OCI-LY7 (cell line): ENCODE data around the gene C10orf143.

Source experiments
- CTCF ChIP-seq: fragments of 200-600 bp; sonication (generic); conservative IDR thresholded peaks from 2 replicates; pipeline ENCODE4 v1.5.1; 2014; ENCODE audit warnings: mild to moderate bottlenecking, antibody characterized with exemption, low read length, moderate library complexity, mixed read lengths
- EZH2phosphoT487 ChIP-seq: fragments of 200-600 bp; sonication (generic); IDR thresholded peaks from 2 replicates; pipeline ENCODE4 v1.6.1; 2018; ENCODE audit warnings: low read depth, borderline replicate concordance, mild to moderate bottlenecking, mixed run types, antibody characterized with exemption, low read length, moderate library complexity, mixed read lengths

GRCh38 chr10:130079614-130080460, 30.8 kb downstream of the C10orf143 start:
- TF ChIP-seq CTCF (no peak), EZH2phosphoT487 (no peak)
